Transverse colon (tissue), 4 donors: ENCODE measurements around the gene SYDE1.

Source experiments
- CTCF ChIP-seq, 5 experiments: fragments of 200-600 bp in 3 of 5; fragments of 450-650 bp in 2 of 5; sonication (generic) in 3 of 5; IDR thresholded peaks; 1 replicate in 2 of 5; 2 replicates in 3 of 5; pipeline ENCODE4 v1.5.1; 2016 to 2017; ENCODE audit warnings: antibody characterized with exemption in 5 of 5, inconsistent platforms in 3 of 5, mild to moderate bottlenecking in 2 of 5, moderate library complexity in 1 of 5
- EP300 ChIP-seq: sonication (generic); formaldehyde crosslinking; IDR thresholded peaks from one replicate; pipeline ENCODE4 v1.6.1; 2017; ENCODE audit warnings: antibody characterized with exemption, low read depth
- POLR2A ChIP-seq: fragments of 450-650 bp; IDR thresholded peaks from one replicate; pipeline ENCODE4 v1.6.1; 2016; ENCODE audit warnings: antibody characterized with exemption, mild to moderate bottlenecking, moderate library complexity
- POLR2AphosphoS5 ChIP-seq, 3 donors: sonication (generic); formaldehyde crosslinking; IDR thresholded peaks; one replicate each; pipeline ENCODE4 v1.6.1; 2016; ENCODE audit warnings: antibody characterized with exemption in 3 of 3

- TF ChIP-seq CTCF (IDR thresholded peaks at IDR 0.05) = no peak
- no peak for TF ChIP-seq POLR2A
- TF ChIP-seq POLR2AphosphoS5 (IDR thresholded peaks at IDR 0.05) = no peak
- TF ChIP-seq EP300 = no peak
These were observed 49.2 kb downstream of the SYDE1 start for GRCh38 chr19:15156391-15156790.
